Naive B cell (primary cell): Measurements from ENCODE around the gene PHF14. TPM values are rescaled to one million over a fixed set of nuclear protein-coding genes. Genes with fewer than 3 reads are reported as not detected.

Experiments
- ATAC-seq, 2 donors: fragments of 150-1000 bp; cut with Tn5 transposase; 2 replicates each; pipeline ENCODE4 v1.10.0; 2021; ENCODE audit warnings: low read depth in 2 of 2, mild to moderate bottlenecking in 2 of 2, moderate library complexity in 2 of 2
- DNase-seq: peaks from one replicate; pipeline ENCODE4 v3.0.0; 2022
- H3K27ac Mint-ChIP-seq, 6 donors: one replicate each; pipeline ENCODE4 v1.8.0; 2020 to 2022; ENCODE audit warnings: mild to moderate bottlenecking in 6 of 6, mixed read lengths in 6 of 6, moderate library complexity in 5 of 6, inconsistent platforms in 2 of 6
- H3K27me3 Mint-ChIP-seq, 3 donors: one replicate each; pipeline ENCODE4 v1.8.0; 2021 to 2022; ENCODE audit warnings: mixed read lengths in 3 of 3, mild to moderate bottlenecking in 1 of 3
- H3K36me3 Mint-ChIP-seq, 2 donors: one replicate each; pipeline ENCODE4 v1.8.0; 2020 to 2022; ENCODE audit warnings: mixed read lengths in 2 of 2, inconsistent platforms in 1 of 2, mild to moderate bottlenecking in 1 of 2
- H3K4me1 Mint-ChIP-seq, 3 donors: one replicate each; pipeline ENCODE4 v1.8.0; 2020 to 2022; ENCODE audit warnings: mixed read lengths in 3 of 3, inconsistent platforms in 1 of 3, mild to moderate bottlenecking in 1 of 3, moderate library complexity in 1 of 3
- H3K4me3 Mint-ChIP-seq, 8 donors: one replicate each; pipeline ENCODE4 v1.8.0; 2020 to 2022; ENCODE audit warnings: mild to moderate bottlenecking in 8 of 8, mixed read lengths in 8 of 8, moderate library complexity in 8 of 8, inconsistent platforms in 2 of 8
- H3K9me3 Mint-ChIP-seq, 7 donors: one replicate each; pipeline ENCODE4 v1.8.0; 2020 to 2022; ENCODE audit warnings: mixed read lengths in 7 of 7, mild to moderate bottlenecking in 5 of 7, inconsistent platforms in 2 of 7, moderate library complexity in 1 of 7
- polyA plus RNA-seq, 6 donors: library from polyadenylated mRNA; unstranded; fragments of 300-500 nt; fragmentation: Illumina TruSeq; gene quantifications; one replicate each; pipeline ENCODE4 v1.2.3, GENCODE V29; 2021; ENCODE audit warnings: low read depth in 6 of 6

Gene PHF14
- polyA plus RNA-seq, 6 donors from 2014 or later: 9.6 to 14.3 (median 13.4) TPM

DNA sequence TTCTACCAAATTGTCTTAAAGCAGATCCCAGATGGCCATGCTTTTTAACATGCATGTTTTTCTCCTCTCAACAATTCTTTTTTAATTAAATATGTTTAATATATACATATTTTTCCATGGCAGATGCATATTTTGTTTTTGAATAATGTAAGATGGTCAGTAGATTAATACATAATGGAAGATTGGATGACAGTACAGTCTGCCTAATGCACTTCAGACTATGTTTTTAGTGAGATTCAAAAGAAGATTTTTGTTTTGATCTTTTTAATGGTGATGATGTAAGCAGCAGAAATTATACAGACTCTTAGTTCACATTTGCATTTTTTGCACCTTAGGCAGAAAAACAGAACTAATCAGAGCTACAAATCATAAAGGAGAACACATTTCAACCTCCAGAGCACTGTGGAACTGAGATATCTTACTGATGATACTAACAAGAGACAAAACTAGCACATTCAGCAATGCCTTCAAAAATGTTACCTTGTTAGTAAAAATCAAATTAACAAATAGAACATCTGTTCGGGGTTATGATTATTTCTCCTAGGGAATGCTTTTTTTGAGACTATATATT lies 203.4 kb downstream of the PHF14 start:
- ATAC-seq (no peak), DNase-seq (no peak)
- Mint-ChIP-seq H3K9me3 (no peaks in the 10 kb centered on the region), H3K4me3 (no peak overlapping the region), H3K27ac (no peak overlapping the region), H3K27me3 (no peaks in the 10 kb centered on the region), H3K4me1 (no peaks in the 10 kb centered on the region), H3K36me3 (no peaks in the 10 kb centered on the region)

DNA sequence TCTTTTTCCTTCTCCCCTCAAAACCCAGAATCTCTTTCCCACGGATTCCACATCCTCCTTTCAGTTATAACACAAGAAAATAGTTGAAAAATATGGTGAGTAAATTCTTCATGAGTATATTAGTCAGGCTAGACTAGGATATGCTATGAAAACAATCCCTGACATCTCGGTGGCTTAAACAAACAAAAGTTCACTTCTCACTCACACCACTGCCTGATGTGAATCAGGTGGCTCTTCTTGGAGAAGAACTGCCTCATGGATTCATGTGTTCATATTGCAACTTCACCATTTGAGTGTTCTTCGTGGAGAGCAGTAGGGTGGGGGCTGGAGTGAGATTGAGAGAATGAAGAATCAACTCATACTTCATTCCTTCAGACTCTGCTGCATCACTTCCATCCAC lies 204.1 kb downstream of the PHF14 start:
- Mint-ChIP-seq H3K27me3 (no peaks in the 10 kb centered on the region), H3K4me1 (no peaks in the 10 kb centered on the region), H3K36me3 (no peaks in the 10 kb centered on the region), H3K4me3 (no peak overlapping the region), H3K9me3 (no peaks in the 10 kb centered on the region), H3K27ac (no peak overlapping the region)
- DNase-seq: no peak
- ATAC-seq: no peak

GRCh38 chr7:11181590-11181989 lies 207.9 kb downstream of the PHF14 start:
- H3K4me1 Mint-ChIP-seq: no peaks in the 10 kb centered on the region
- peaks cover 0 to 11% of the 10 kb centered on the region in 2 donors for H3K36me3 Mint-ChIP-seq
- H3K9me3 Mint-ChIP-seq: peaks cover 0 to 17% (median 5%) of the 10 kb centered on the region in 7 donors
- H3K27ac Mint-ChIP-seq: no peak overlapping the region
- H3K4me3 Mint-ChIP-seq: no peak overlapping the region
- no peak for ATAC-seq
- H3K27me3 Mint-ChIP-seq: no peaks in the 10 kb centered on the region
- DNase-seq: no peak

GRCh38 chr7:11182736-11183135 lies 209.1 kb downstream of the PHF14 start:
- DNase-seq: no peak
- Mint-ChIP-seq H3K36me3 (peaks cover 0 to 11% of the 10 kb centered on the region in 2 donors), H3K4me1 (no peaks in the 10 kb centered on the region), H3K9me3 (peaks cover 0 to 21% (median 5%) of the 10 kb centered on the region in 7 donors), H3K27ac (no peak overlapping the region), H3K4me3 (no peak overlapping the region), H3K27me3 (no peaks in the 10 kb centered on the region)
- no peak for ATAC-seq

DNA sequence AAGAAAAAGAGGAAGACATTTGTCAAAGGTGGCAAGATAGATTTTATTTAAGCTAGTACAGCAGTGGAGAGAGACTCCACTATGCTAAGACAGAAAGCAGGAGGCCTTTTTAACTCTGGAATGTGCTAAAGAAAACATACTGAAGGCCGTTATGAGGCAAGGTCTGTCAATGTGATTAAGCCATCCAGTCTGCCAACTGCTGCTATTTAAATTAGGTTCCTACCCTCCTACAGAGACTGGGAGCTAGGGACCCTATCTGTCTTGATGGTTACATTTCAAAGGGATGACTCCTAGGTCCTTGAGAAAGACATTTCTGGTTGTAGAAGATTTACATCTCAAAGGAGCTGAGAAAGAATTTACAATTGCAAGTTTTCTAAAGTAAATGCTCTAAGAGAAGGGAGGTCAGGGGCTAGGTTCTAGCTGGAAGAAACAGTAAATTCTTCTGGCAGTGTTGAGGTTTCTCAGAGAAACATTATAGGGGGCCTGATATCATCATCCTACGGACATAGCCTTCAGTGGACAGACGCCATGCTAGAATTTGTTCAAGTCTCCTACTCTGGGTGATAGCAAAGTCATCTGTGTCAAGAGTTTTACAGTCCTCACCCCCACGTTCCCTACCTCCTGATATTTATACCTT lies 211.6 kb downstream of the PHF14 start:
- H3K27ac Mint-ChIP-seq: no peak overlapping the region
- no peak for ATAC-seq
- peaks cover 0 to 24% (median 5%) of the 10 kb centered on the region in 7 donors for H3K9me3 Mint-ChIP-seq
- H3K4me1 Mint-ChIP-seq: no peaks in the 10 kb centered on the region
- DNase-seq: no peak
- H3K27me3 Mint-ChIP-seq: no peaks in the 10 kb centered on the region
- H3K36me3 Mint-ChIP-seq: peaks cover 0 to 11% of the 10 kb centered on the region in 2 donors
- H3K4me3 Mint-ChIP-seq: no peak overlapping the region

DNA sequence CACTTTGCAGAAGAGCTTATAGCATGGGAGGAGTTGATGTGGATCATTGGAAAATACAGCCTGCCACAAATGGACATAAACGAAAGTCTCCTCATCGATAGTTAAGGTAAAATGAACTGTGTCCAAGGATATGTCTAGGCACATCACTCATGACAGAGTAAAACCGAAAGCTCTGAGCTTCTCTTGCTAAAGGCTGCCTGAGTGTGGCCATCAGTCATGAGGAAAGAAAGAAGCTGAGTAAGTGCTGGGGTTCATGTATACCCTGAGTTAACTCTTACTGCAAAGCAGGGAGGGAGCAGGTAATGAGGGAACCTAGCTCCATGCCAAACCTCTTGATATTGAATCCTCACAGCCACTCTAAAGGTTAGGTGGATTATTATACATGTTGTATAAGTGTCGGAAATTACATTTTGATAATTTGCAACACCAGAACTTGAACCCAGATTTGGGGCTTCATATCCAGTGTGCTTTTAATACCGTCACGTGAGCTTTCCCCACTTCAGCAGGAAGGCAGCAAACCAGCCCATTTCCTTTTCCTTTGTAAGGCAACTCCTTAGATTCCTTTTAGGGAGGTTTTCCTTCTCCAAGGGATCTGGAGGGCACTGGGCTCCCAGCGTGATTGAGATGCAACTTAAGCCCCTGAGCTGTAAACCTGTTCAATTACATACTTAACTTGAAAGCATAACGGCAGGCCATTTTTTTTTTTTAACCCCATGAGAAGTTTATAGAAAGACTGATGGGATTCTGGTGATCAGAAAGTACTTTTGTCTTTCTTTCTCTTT lies 215.0 kb downstream of the PHF14 start:
- H3K9me3 Mint-ChIP-seq: peaks cover 0 to 24% (median 5%) of the 10 kb centered on the region in 7 donors
- DNase-seq (no peak), ATAC-seq (no peak)
- H3K36me3 Mint-ChIP-seq: peaks cover 0 to 11% of the 10 kb centered on the region in 2 donors
- H3K27ac Mint-ChIP-seq: peak overlapping the region in 1 of 6 donors; percentile 44
- no peak overlapping the region for H3K4me3 Mint-ChIP-seq
- H3K4me1 Mint-ChIP-seq: peaks cover 0 to 1% (median 0%) of the 10 kb centered on the region in 3 donors
- H3K27me3 Mint-ChIP-seq: peaks cover 0 to 12% (median 11%) of the 10 kb centered on the region in 3 donors

- no peak for DNase-seq
- H3K36me3 Mint-ChIP-seq: no peaks in the 10 kb centered on the region
- peaks cover 0 to 7% (median 0%) of the 10 kb centered on the region in 7 donors for H3K9me3 Mint-ChIP-seq
- no peak overlapping the region for H3K4me3 Mint-ChIP-seq
- no peak for ATAC-seq
- peaks cover 0 to 12% (median 11%) of the 10 kb centered on the region in 3 donors for H3K27me3 Mint-ChIP-seq
- no peak overlapping the region for H3K27ac Mint-ChIP-seq
- H3K4me1 Mint-ChIP-seq: peaks cover 0 to 1% (median 0%) of the 10 kb centered on the region in 3 donors
These were observed 217.4 kb downstream of the PHF14 start for GRCh38 chr7:11191081-11191480.

DNA sequence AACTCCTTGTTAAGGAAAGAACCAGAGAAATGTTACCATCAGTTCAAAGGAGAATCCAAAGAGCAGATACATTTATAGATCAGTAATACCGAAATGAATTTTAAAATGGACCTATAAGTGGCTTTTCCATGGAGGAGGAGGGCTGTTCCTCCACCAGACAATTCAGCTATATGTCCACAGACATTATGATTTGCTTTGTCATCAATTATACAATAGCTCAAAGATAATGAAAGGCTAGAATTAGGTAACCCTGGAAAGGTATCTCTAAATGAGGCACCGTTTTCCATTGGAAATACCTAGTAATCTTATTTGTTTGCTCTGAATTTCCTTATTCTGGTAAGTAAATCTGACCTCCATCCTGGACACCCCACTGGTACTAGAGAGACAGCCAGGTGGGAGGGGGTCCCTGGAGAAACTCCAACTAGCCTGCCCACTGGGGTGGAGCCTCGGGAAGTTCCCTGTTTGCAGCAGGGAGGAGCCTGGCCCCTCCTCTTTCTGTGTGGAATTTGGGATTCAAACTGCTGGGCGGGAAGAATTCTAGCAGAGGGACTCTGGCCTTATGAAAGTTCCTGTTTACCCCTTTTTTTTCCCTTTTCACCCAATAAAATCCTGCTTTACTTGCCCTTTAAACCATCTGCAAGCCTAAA lies 218.0 kb downstream of the PHF14 start:
- peaks cover 0 to 1% (median 0%) of the 10 kb centered on the region in 3 donors for H3K4me1 Mint-ChIP-seq
- DNase-seq (no peak), ATAC-seq (no peak)
- no peak overlapping the region for H3K4me3 Mint-ChIP-seq
- peaks cover 0 to 7% (median 0%) of the 10 kb centered on the region in 7 donors for H3K9me3 Mint-ChIP-seq
- H3K27ac Mint-ChIP-seq: no peak overlapping the region
- H3K27me3 Mint-ChIP-seq: peaks cover 0 to 12% (median 11%) of the 10 kb centered on the region in 3 donors
- no peaks in the 10 kb centered on the region for H3K36me3 Mint-ChIP-seq

- no peak overlapping the region for H3K4me3 Mint-ChIP-seq
- peaks cover 0 to 6% (median 0%) of the 10 kb centered on the region in 7 donors for H3K9me3 Mint-ChIP-seq
- peaks cover 0 to 1% (median 0%) of the 10 kb centered on the region in 3 donors for H3K4me1 Mint-ChIP-seq
- no peaks in the 10 kb centered on the region for H3K36me3 Mint-ChIP-seq
- no peak for DNase-seq
- peaks cover 0 to 12% (median 11%) of the 10 kb centered on the region in 3 donors for H3K27me3 Mint-ChIP-seq
- H3K27ac Mint-ChIP-seq: no peak overlapping the region
- ATAC-seq: no peak
These were observed 218.8 kb downstream of the PHF14 start for GRCh38 chr7:11192506-11192905.

GRCh38 chr7:11193131-11193867 lies 219.6 kb downstream of the PHF14 start:
- no peaks in the 10 kb centered on the region for H3K9me3 Mint-ChIP-seq
- no peak overlapping the region for H3K4me3 Mint-ChIP-seq
- no peaks in the 10 kb centered on the region for H3K36me3 Mint-ChIP-seq
- peaks cover 0 to 1% (median 0%) of the 10 kb centered on the region in 3 donors for H3K4me1 Mint-ChIP-seq
- no peak for ATAC-seq
- peaks cover 0 to 12% (median 11%) of the 10 kb centered on the region in 3 donors for H3K27me3 Mint-ChIP-seq
- no peak overlapping the region for H3K27ac Mint-ChIP-seq
- no peak for DNase-seq

DNA sequence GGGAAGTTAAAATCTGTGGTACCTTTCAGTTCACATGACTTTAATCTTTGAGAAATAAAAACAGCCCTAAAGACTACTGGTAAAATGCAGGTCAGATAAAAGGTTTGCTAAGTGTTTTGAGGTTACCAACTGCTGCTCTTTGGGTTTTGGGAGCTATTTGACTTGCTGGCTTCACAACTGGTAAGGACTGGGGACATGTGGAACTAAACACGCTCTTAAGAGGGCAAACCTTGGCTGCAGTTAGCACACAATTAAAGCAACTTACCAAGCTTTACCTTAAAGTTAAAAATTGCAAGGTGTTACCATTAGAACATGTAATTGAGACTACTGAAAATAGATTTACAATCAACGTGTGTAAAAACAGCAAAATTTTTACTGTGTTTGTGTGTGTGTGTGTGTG lies 220.2 kb downstream of the PHF14 start:
- Mint-ChIP-seq H3K4me3 (no peak overlapping the region), H3K4me1 (peaks cover 0 to 1% (median 0%) of the 10 kb centered on the region in 3 donors), H3K27ac (no peak overlapping the region), H3K9me3 (peaks cover 0 to 1% (median 0%) of the 10 kb centered on the region in 7 donors), H3K27me3 (peaks cover 0 to 12% (median 11%) of the 10 kb centered on the region in 3 donors), H3K36me3 (no peaks in the 10 kb centered on the region)
- DNase-seq (no peak), ATAC-seq (no peak)

DNA sequence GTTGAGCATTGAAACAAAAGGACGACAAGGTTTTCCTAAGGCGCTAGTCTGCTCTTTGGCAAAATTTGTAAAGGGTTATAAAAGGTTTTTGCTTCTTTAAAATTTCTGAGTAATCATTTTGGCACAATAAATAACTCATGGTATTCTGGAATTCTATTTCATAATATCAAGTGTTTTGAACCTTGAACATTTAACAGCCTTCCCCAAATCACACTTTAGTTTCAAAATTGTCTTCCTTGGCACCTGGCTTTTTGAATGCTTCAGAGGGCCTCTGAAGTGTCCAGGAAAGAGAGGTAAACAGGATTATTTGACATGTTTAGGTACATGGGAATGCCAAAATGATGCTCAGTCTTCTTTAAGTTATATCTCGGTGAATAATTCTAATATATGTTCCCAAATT lies 220.8 kb downstream of the PHF14 start:
- no peak for DNase-seq
- Mint-ChIP-seq H3K4me1 (peaks cover 0 to 1% (median 0%) of the 10 kb centered on the region in 3 donors), H3K36me3 (no peaks in the 10 kb centered on the region), H3K9me3 (peaks cover 0 to 1% (median 0%) of the 10 kb centered on the region in 7 donors), H3K4me3 (no peak overlapping the region), H3K27me3 (peaks cover 0 to 12% (median 11%) of the 10 kb centered on the region in 3 donors), H3K27ac (no peak overlapping the region)
- ATAC-seq: no peak

DNA sequence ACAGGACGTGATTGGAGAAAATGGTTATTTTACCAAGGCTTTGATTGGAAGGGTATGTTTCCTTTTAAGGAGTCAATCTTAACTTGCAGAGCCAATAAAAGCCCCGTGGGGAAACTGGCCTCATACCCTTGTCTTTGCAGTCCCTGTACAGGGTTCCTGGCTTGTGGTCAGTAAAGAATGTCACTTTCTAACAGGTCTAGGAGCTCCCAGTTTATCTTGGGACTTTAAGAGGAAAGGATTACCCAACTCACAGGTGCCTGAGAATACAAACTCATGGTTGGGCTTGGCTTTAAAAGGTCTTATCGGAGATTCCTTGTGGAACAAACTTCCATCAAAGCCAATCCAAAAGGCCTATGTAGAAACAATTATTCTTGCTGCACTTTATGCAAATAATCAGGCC lies 221.8 kb downstream of the PHF14 start:
- H3K27me3 Mint-ChIP-seq: peaks cover 0 to 12% (median 11%) of the 10 kb centered on the region in 3 donors
- peaks cover 0 to 1% (median 0%) of the 10 kb centered on the region in 3 donors for H3K4me1 Mint-ChIP-seq
- H3K27ac Mint-ChIP-seq: no peak overlapping the region
- H3K36me3 Mint-ChIP-seq: no peaks in the 10 kb centered on the region
- no peak overlapping the region for H3K4me3 Mint-ChIP-seq
- DNase-seq (no peak), ATAC-seq (no peak)
- H3K9me3 Mint-ChIP-seq: peaks cover 0 to 1% (median 0%) of the 10 kb centered on the region in 7 donors
